Measurements from ENCODE around the gene SPIN4. TPM values are rescaled to one million over a fixed set of nuclear protein-coding genes. Genes with fewer than 3 reads are reported as not detected.
A peak's percentile ranks its signal among the peaks of the same experiment; 100 is the strongest.

The SPIN4 gene
- total and polyA plus RNA-seq, 2 donors (not counting 1 experiment from before 2014, with no cell fraction given) = 1.6 to 5.8 TPM

- H3K27me3 Mint-ChIP-seq = no peaks in the 10 kb centered on the region
- Histone ChIP-seq H3K9me3 (ENCODE audit: control extremely low read depth in 1 of 3, control insufficient read depth in 2 of 3, insufficient read depth in 1 of 3, low read length in 2 of 3) (no peaks in the 10 kb centered on the region), H3K79me2 (ENCODE audit: control insufficient read depth, insufficient read depth, low read length) (no peaks in the 10 kb centered on the region), H3K9ac (ENCODE audit: low read length) (peak overlapping the region; percentile 50), H3K4me3 (ENCODE audit: control extremely low read depth in 1 of 5, extremely low read depth in 1 of 5, insufficient read depth in 1 of 5, low read depth in 2 of 5, low read length in 4 of 5) (peak overlapping the region; percentile 55 to 70 (median 63)), H3K4me1 (ENCODE audit: control insufficient read depth in 2 of 2, insufficient read depth in 2 of 2, low read length in 2 of 2) (peaks cover 0 to 3% of the 10 kb centered on the region in 2 donors), H3K4me2 (replicated peaks; ENCODE audit: low read depth, low read length, poor library complexity, severe bottlenecking) (peak overlapping the region; percentile 69), H3K36me3 (replicated peaks in 1 of 2; ENCODE audit: control extremely low read depth in 1 of 2, control insufficient read depth in 1 of 2, extremely low read depth in 1 of 2, insufficient read depth in 2 of 2, low read length in 1 of 2) (no peaks in the 10 kb centered on the region), H3K27ac (ENCODE audit: low read length in 2 of 2) (peak overlapping the region in 1 of 2 donors; percentile 2), H3K27me3 (replicated peaks in 1 of 4; ENCODE audit: control extremely low read depth in 1 of 4, control insufficient read depth in 3 of 4, insufficient read depth in 4 of 4, low read length in 3 of 4) (no peaks in the 10 kb centered on the region), H4K20me1 (ENCODE audit: control insufficient read depth, insufficient read depth, low read length, poor library complexity, severe bottlenecking) (no peaks in the 10 kb centered on the region), H2AFZ (ENCODE audit: insufficient read depth, low read depth, low read length, poor library complexity, severe bottlenecking) (peak overlapping the region; percentile 48)
- H3K4me1 Mint-ChIP-seq = peaks cover 16% of the 10 kb centered on the region
- POLR2A ChIA-PET = interaction anchor here (1.1 kb wide), 1 partner anchor 855 kb away, joined by 3 read pairs; the partner anchor contains the start of gene AMER1
- intact Hi-C loops (cut with micrococcal nuclease) = loop anchor here (2.0 to 10.0 kb wide), 3 partner anchors 212 to 1044 kb away; partner anchors contain the start of gene MTMR8
- CTCF ChIA-PET = no interaction called here
- H3K9me3 Mint-ChIP-seq (ENCODE audit: insufficient read depth) = no peaks in the 10 kb centered on the region
- TF ChIP-seq EZH2 (IDR thresholded peaks at IDR 0.05; ENCODE audit: borderline replicate concordance, insufficient read depth, low read depth, low read length, poor library complexity, severe bottlenecking) (no peak), CTCF (IDR thresholded peaks at IDR 0.05) (no peak)
- peak overlapping the region; percentile 99 for H3K4me3 Mint-ChIP-seq
- peak; percentile 18 for ATAC-seq (ENCODE audit: low read depth)
- DNase-seq = peak; percentile 31
- 0% methylated on average over 6 of the region's 20 CpGs for WGBS (ENCODE audit: insufficient coverage)
- peak overlapping the region; percentile 88 for H3K27ac Mint-ChIP-seq
Observed at GRCh38 chrX:63350465-63350877, 661 bp downstream of the SPIN4 start.

DNA sequence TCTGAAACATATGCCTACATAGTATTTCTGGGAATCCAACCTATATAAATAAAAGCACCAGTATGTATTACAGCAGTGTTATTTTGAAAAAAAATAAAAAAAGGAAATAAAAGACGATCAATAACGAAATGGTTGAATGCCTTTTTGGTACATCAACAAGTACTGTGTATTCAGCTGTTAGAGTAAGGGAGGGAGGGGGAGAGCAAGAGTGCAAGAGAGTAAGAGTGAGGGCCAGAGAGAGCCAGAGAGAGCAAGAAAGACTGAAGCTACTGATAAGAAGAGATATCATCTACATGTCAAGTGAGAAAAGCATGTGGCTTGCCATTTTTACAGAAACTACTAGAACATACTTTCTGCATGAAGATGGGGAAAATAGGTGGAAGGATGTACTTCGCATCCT, 1.8 kb downstream of the SPIN4 start:
- Histone ChIP-seq H3K27me3 (replicated peaks in 1 of 4; ENCODE audit: control extremely low read depth in 1 of 4, control insufficient read depth in 3 of 4, insufficient read depth in 4 of 4, low read length in 3 of 4) (no peaks in the 10 kb centered on the region), H3K9ac (ENCODE audit: low read length) (no peak overlapping the region), H3K27ac (ENCODE audit: low read length in 2 of 2) (no peak overlapping the region), H3K36me3 (replicated peaks in 1 of 2; ENCODE audit: control extremely low read depth in 1 of 2, control insufficient read depth in 1 of 2, extremely low read depth in 1 of 2, insufficient read depth in 2 of 2, low read length in 1 of 2) (no peaks in the 10 kb centered on the region), H3K4me3 (ENCODE audit: control extremely low read depth in 1 of 5, extremely low read depth in 1 of 5, insufficient read depth in 1 of 5, low read depth in 2 of 5, low read length in 4 of 5) (no peak overlapping the region), H2AFZ (ENCODE audit: insufficient read depth, low read depth, low read length, poor library complexity, severe bottlenecking) (no peak overlapping the region), H3K4me2 (replicated peaks; ENCODE audit: low read depth, low read length, poor library complexity, severe bottlenecking) (peak overlapping the region; percentile 13), H3K9me3 (ENCODE audit: control extremely low read depth in 1 of 3, control insufficient read depth in 2 of 3, insufficient read depth in 1 of 3, low read length in 2 of 3) (no peaks in the 10 kb centered on the region), H3K79me2 (ENCODE audit: control insufficient read depth, insufficient read depth, low read length) (no peaks in the 10 kb centered on the region), H4K20me1 (ENCODE audit: control insufficient read depth, insufficient read depth, low read length, poor library complexity, severe bottlenecking) (no peaks in the 10 kb centered on the region), H3K4me1 (ENCODE audit: control insufficient read depth in 2 of 2, insufficient read depth in 2 of 2, low read length in 2 of 2) (peaks cover 0 to 3% of the 10 kb centered on the region in 2 donors)
- no peaks in the 10 kb centered on the region for H3K9me3 Mint-ChIP-seq (ENCODE audit: insufficient read depth)
- H3K27ac Mint-ChIP-seq = no peak overlapping the region
- CTCF ChIA-PET = no interaction called here
- peak overlapping the region; percentile 99 for H3K4me3 Mint-ChIP-seq
- ATAC-seq (ENCODE audit: low read depth) (no peak), DNase-seq (no peak)
- 0% methylated on average over 1 of the region's 3 CpGs for WGBS (ENCODE audit: insufficient coverage)
- TF ChIP-seq CTCF (IDR thresholded peaks at IDR 0.05) (no peak), EZH2 (IDR thresholded peaks at IDR 0.05; ENCODE audit: borderline replicate concordance, insufficient read depth, low read depth, low read length, poor library complexity, severe bottlenecking) (no peak)
- POLR2A ChIA-PET = no interaction called here
- intact Hi-C loops (cut with micrococcal nuclease) = no loop called here
- peaks cover 16% of the 10 kb centered on the region for H3K4me1 Mint-ChIP-seq
- no peaks in the 10 kb centered on the region for H3K27me3 Mint-ChIP-seq

All from B cell (primary cell).